Left kidney (tissue), 2 donors: ENCODE results near the gene KANSL1. TPM values are rescaled to one million over a fixed set of nuclear protein-coding genes. Genes with fewer than 3 reads are reported as not detected.

Experiments used
- DNase-seq: peaks from one replicate; pipeline ENCODE4 v3.0.0-alpha.2; 2013
- polyA plus RNA-seq: library from polyadenylated mRNA; unstranded; fragments of 120-200 nt; gene quantifications from one replicate; pipeline ENCODE4 v1.2.1, GENCODE V29; 2013; ENCODE audit not compliant: insufficient read length

The KANSL1 gene
- polyA plus RNA-seq, 1 donor = 95.8 TPM

- DNase-seq = no peak
These were observed 151.0 kb downstream of the KANSL1 start for GRCh38 chr17:46042246-46042645.

DNA sequence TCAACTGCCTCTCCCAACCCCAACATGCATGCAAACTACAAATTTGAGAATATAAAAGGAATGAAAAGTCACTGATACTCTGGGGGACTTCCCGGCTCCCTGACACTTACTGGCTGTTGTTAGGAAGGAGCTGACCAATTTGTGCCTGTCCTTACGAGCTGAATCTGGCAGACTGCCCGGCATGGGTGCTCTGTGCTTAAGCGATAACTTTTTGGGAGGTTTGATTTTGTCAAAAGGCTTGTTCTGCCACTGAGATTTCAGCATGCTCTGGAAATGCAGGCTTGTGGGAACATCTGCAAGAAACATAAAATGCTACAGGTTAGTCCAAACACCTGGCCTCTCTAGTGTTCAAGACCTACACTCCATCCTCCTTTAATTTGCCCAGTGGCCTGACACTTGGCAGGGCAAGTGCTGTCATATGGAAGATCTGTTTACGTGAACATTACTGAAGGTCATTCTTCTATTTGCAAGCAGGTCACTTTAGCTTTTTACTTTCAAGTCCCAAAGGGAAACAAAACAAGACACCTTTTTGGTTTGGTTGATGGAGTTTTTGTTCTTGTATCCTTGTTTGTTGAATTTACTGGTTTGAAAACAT is 153.5 kb downstream of the KANSL1 start:
- no peak for DNase-seq

GRCh38 chr17:46038937-46039336 is 154.3 kb downstream of the KANSL1 start:
- no peak for DNase-seq

DNA sequence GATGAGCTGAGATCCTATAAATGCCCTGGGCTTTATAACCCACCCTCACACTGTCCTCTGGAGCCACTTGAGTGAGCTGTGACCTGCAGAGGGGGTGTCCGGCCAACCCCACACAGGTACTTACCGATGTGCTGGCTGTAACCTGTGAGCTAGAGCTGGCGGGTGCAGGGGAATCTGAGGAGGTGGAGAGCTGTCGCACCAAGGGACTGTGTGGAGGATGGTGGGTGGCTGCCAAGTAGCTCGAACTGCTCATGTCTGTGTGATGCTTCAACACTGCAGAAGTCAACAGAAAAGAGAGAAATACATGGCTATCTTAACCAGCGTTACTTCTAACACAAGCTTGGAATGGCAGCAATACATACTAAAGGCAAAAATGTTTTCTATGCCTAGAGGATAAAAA is 154.8 kb downstream of the KANSL1 start:
- DNase-seq = no peak

- DNase-seq = no peak
These were observed 155.4 kb downstream of the KANSL1 start for GRCh38 chr17:46037722-46038255.

DNA sequence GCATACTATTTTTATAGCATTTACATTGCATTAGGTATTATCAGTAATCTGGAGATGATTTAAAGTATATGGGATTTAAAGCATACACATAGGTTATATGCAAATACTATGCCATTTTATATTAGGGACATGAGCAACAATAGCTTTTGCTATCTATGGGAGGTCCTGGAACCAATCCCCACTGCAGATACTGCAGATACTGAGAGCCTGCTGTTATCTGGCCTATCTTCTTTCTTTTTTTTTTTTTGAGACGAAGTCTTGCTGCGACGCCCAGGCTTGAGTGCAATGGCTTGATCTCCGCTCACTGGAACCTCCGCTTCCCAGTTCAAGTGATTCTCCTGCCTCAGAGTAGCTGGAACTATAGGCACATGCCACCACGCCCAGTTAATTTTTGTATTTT is 156.7 kb downstream of the KANSL1 start:
- DNase-seq = no peak

GRCh38 chr17:46035112-46035818 is 158.0 kb downstream of the KANSL1 start:
- no peak for DNase-seq

- no peak for DNase-seq
These were observed 159.8 kb downstream of the KANSL1 start for GRCh38 chr17:46033392-46033791.

DNA sequence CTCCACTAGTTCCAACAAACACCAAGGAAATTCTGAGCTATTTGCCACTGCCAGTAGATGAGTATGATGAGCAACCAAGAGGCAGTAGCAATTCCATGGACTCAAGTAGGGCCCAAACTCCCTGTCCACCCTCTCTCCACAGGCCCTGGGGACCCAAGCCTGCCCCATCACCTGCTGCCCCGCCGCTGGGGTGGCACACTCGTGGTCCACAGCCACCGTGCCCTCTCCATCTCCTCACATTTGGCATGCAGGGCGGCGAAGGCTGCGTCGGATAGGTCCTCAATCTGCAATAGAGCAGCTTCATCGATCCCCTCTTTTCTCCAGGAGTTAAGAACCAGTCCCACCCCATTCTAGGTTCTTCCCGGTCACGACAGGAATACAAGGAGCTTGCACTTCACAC is 160.3 kb downstream of the KANSL1 start:
- DNase-seq = no peak

DNA sequence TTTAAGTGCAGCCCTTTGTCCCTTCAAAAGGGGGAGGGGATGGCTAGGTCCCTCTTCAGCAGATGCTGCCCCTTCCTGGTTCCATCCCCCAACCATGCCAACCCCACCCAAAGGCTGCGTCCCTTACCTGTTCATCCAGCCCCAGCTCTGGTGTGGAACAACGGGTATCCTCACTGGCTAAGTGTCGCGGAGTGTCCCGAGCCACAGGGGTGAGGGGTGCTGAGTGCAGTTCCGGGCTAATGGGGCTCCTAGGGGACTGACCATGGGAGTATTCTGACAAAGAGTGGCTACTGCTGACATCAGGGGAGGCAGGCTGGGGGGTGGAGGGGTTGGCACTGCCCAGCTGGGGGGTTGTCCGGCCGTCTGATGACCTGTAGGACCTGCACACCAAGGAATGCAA is 161.3 kb downstream of the KANSL1 start:
- DNase-seq = no peak

- DNase-seq = no peak
These were observed 161.8 kb downstream of the KANSL1 start for GRCh38 chr17:46031440-46031839.

DNA sequence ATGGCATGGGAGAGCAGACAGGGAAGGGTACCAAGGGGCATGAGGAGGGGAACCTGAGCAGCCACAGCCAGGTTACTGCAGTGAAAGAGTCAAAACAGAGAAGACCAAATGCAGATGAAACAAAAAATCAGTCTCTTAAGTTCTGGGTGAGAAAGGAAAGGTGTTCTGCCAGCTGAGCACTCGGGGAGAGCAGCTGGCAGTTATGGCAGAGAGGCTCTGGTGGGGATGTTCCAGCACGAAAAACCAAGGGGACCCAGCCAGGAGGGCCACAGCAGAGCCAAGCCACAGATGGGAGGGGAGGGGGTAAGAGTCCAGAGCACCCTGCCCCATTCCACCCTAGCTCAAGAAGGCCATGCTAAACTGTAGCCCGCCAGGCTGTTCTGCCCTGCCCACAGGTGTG is 162.5 kb downstream of the KANSL1 start:
- DNase-seq = no peak

GRCh38 chr17:46029627-46030026 is 163.6 kb downstream of the KANSL1 start:
- DNase-seq = no peak

DNA sequence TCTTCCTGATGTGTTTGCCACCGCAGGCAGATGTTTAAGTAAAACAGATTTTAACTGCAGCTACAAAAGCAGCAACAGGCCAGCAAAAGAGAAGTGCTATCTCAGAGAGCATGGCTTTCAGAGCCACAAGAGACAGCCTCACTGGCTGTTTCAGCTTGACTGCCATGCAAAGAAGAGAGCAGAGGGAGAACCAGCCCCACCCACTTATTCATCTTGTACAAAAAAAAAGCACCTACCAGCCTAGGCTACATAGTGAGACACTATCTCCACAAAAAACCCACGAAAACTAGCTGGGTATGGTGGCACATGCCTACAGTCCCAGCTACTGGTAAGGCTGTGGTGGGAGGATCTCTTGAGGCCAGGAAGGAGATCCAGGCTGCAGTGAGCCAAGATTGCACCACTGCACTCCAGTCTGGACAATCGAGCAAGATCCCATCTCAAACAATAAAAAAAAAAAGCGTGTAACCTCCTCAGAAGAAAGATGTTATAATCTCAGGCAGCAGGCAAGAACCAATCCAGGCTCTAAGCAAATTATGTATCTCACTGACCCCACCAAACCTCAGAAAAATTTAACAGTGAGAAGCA is 164.2 kb downstream of the KANSL1 start:
- no peak for DNase-seq

GRCh38 chr17:46028374-46028773 is 164.9 kb downstream of the KANSL1 start:
- no peak for DNase-seq

DNA sequence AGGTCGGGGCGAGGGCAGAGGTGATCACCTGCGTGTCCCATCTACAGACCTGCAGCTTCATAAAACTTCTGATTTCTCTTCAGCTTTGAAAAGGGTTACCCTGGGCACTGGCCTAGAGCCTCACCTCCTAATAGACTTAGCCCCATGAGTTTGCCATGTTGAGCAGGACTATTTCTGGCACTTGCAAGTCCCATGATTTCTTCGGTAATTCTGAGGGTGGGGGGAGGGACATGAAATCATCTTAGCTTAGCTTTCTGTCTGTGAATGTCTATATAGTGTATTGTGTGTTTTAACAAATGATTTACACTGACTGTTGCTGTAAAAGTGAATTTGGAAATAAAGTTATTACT is 165.3 kb downstream of the KANSL1 start:
- no peak for DNase-seq

DNA sequence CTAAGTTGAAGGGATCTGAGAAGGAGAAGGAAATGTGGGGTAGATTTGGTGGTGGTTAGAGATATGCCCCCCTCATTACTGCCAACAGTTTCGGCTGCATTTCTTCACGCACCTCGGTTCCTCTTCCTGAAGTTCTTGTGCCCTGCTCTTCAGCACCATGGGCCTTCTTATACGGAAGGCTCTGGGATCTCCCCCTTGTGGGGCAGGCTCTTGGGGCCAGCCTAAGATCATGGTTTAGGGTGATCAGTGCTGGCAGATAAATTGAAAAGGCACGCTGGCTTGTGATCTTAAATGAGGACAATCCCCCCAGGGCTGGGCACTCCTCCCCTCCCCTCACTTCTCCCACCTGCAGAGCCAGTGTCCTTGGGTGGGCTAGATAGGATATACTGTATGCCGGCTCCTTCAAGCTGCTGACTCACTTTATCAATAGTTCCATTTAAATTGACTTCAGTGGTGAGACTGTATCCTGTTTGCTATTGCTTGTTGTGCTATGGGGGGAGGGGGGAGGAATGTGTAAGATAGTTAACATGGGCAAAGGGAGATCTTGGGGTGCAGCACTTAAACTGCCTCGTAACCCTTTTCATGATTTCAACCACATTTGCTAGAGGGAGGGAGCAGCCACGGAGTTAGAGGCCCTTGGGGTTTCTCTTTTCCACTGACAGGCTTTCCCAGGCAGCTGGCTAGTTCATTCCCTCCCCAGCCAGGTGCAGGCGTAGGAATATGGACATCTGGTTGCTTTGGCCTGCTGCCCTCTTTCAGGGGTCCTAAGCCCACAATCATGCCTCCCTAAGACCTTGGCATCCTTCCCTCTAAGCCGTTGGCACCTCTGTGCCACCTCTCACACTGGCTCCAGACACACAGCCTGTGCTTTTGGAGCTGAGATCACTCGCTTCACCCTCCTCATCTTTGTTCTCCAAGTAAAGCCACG is 165.9 kb downstream of the KANSL1 start:
- DNase-seq = no peak

GRCh38 chr17:46026166-46027047 is 166.8 kb downstream of the KANSL1 start:
- DNase-seq = no peak

DNA sequence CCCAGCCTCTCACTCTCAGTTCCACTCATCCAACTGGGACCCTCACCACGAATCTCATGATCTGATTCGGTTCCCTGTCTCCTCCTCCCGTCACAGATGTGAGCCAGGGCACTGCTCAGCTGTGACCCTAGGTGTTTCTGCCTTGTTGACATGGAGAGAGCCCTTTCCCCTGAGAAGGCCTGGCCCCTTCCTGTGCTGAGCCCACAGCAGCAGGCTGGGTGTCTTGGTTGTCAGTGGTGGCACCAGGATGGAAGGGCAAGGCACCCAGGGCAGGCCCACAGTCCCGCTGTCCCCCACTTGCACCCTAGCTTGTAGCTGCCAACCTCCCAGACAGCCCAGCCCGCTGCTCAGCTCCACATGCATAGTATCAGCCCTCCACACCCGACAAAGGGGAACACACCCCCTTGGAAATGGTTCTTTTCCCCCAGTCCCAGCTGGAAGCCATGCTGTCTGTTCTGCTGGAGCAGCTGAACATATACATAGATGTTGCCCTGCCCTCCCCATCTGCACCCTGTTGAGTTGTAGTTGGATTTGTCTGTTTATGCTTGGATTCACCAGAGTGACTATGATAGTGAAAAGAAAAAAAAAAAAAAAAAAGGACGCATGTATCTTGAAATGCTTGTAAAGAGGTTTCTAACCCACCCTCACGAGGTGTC is 167.6 kb downstream of the KANSL1 start:
- DNase-seq = no peak

- no peak for DNase-seq
These were observed 168.2 kb downstream of the KANSL1 start for GRCh38 chr17:46025060-46025459.

DNA sequence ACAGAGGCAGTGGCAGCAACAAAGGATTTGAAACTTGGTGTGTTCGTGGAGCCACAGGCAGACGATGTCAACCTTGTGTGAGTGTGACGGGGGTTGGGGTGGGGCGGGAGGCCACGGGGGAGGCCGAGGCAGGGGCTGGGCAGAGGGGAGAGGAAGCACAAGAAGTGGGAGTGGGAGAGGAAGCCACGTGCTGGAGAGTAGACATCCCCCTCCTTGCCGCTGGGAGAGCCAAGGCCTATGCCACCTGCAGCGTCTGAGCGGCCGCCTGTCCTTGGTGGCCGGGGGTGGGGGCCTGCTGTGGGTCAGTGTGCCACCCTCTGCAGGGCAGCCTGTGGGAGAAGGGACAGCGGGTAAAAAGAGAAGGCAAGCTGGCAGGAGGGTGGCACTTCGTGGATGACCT is 168.6 kb downstream of the KANSL1 start:
- DNase-seq = no peak
